ENCODE results near the gene HACD2. TPM values are rescaled to one million over a fixed set of nuclear protein-coding genes. Genes with fewer than 3 reads are reported as not detected.

Gene HACD2
- total and polyA plus RNA-seq, 4 donors = 8.8 to 17.2 (median 12.8) TPM

- Histone ChIP-seq H3K4me1 (ENCODE audit: control insufficient read depth in 1 of 2, insufficient read depth in 2 of 2, low read length in 2 of 2) (peaks cover 0 to 7% of the 10 kb centered on the region in 2 donors), H3K36me3 (ENCODE audit: control insufficient read depth in 1 of 2, insufficient read depth in 2 of 2, low read length in 1 of 2) (no peaks in the 10 kb centered on the region), H3K27ac (ENCODE audit: low read depth in 1 of 2, low read length in 2 of 2) (no peak overlapping the region), H3K4me3 (ENCODE audit: low read length in 2 of 2) (no peak overlapping the region), H3K9me3 (ENCODE audit: control insufficient read depth, low read length) (no peaks in the 10 kb centered on the region), H3K27me3 (ENCODE audit: control insufficient read depth in 1 of 2, insufficient read depth in 2 of 2, low read length in 1 of 2) (no peaks in the 10 kb centered on the region)
- WGBS, 2 donors = 6 to 11% methylated on average over 2 of the region's 2 CpGs
- no peak for ATAC-seq (ENCODE audit: low FRiP score)
- intact Hi-C loops (cut with DNase I) = no loop called here
- no peak for DNase-seq
Measured at GRCh38 chr3:123520656-123521055, 64.2 kb downstream of the HACD2 start.

- Histone ChIP-seq H3K27me3 (ENCODE audit: control insufficient read depth in 1 of 2, insufficient read depth in 2 of 2, low read length in 1 of 2) (no peaks in the 10 kb centered on the region), H3K9me3 (ENCODE audit: control insufficient read depth, low read length) (no peaks in the 10 kb centered on the region), H3K4me1 (ENCODE audit: control insufficient read depth in 1 of 2, insufficient read depth in 2 of 2, low read length in 2 of 2) (peaks cover 0 to 3% of the 10 kb centered on the region in 2 donors), H3K36me3 (ENCODE audit: control insufficient read depth in 1 of 2, insufficient read depth in 2 of 2, low read length in 1 of 2) (no peaks in the 10 kb centered on the region), H3K4me3 (ENCODE audit: low read length in 2 of 2) (no peak overlapping the region), H3K27ac (ENCODE audit: low read depth in 1 of 2, low read length in 2 of 2) (no peak overlapping the region)
- DNase-seq (no peak), ATAC-seq (ENCODE audit: low FRiP score) (no peak)
- 66 to 75% methylated on average over 4 of the region's 4 CpGs for WGBS, 2 donors
- intact Hi-C loops (cut with DNase I) = no loop called here
Measured at GRCh38 chr3:123518892-123519485, 65.9 kb downstream of the HACD2 start.

GRCh38 chr3:123511726-123512125, 73.1 kb downstream of the HACD2 start:
- intact Hi-C loops (cut with DNase I) = no loop called here
- Histone ChIP-seq H3K4me3 (ENCODE audit: low read length in 2 of 2) (no peak overlapping the region), H3K36me3 (ENCODE audit: control insufficient read depth in 1 of 2, insufficient read depth in 2 of 2, low read length in 1 of 2) (no peaks in the 10 kb centered on the region), H3K27ac (ENCODE audit: low read depth in 1 of 2, low read length in 2 of 2) (no peak overlapping the region), H3K4me1 (ENCODE audit: control insufficient read depth in 1 of 2, insufficient read depth in 2 of 2, low read length in 2 of 2) (no peaks in the 10 kb centered on the region), H3K27me3 (ENCODE audit: control insufficient read depth in 1 of 2, insufficient read depth in 2 of 2, low read length in 1 of 2) (no peaks in the 10 kb centered on the region), H3K9me3 (ENCODE audit: control insufficient read depth, low read length) (no peaks in the 10 kb centered on the region)
- ATAC-seq (ENCODE audit: low FRiP score) (no peak), DNase-seq (no peak)
- 88 to 90% methylated on average over 3 of the region's 3 CpGs for WGBS, 2 donors

GRCh38 chr3:123511084-123511483, 73.8 kb downstream of the HACD2 start:
- no peaks in the 10 kb centered on the region for H3K4me1 ChIP-seq (ENCODE audit: control insufficient read depth in 1 of 2, insufficient read depth in 2 of 2, low read length in 2 of 2)
- intact Hi-C loops (cut with DNase I) = no loop called here
- no peak for ATAC-seq (ENCODE audit: low FRiP score)
- H3K4me3 ChIP-seq (ENCODE audit: low read length in 2 of 2) = no peak overlapping the region
- no peaks in the 10 kb centered on the region for H3K27me3 ChIP-seq (ENCODE audit: control insufficient read depth in 1 of 2, insufficient read depth in 2 of 2, low read length in 1 of 2)
- no peak for DNase-seq
- H3K27ac ChIP-seq (ENCODE audit: low read depth in 1 of 2, low read length in 2 of 2) = no peak overlapping the region
- H3K36me3 ChIP-seq (ENCODE audit: control insufficient read depth in 1 of 2, insufficient read depth in 2 of 2, low read length in 1 of 2) = no peaks in the 10 kb centered on the region
- H3K9me3 ChIP-seq (ENCODE audit: control insufficient read depth, low read length) = no peaks in the 10 kb centered on the region

- H3K27ac ChIP-seq (ENCODE audit: low read depth in 1 of 2, low read length in 2 of 2) = no peak overlapping the region
Measured at GRCh38 chr3:123508178-123508577, 76.7 kb downstream of the HACD2 start.

GRCh38 chr3:123505820-123506219, 79.0 kb downstream of the HACD2 start:
- intact Hi-C loops (cut with DNase I) = loop anchor here in 1 of 2 donors (5.0 kb wide), 1 partner anchor 56 kb away; no protein-coding TSS in a partner anchor
- ATAC-seq (ENCODE audit: low FRiP score) = no peak
- Histone ChIP-seq H3K27me3 (ENCODE audit: control insufficient read depth in 1 of 2, insufficient read depth in 2 of 2, low read length in 1 of 2) (no peaks in the 10 kb centered on the region), H3K4me1 (ENCODE audit: control insufficient read depth in 1 of 2, insufficient read depth in 2 of 2, low read length in 2 of 2) (no peaks in the 10 kb centered on the region), H3K27ac (ENCODE audit: low read depth in 1 of 2, low read length in 2 of 2) (no peak overlapping the region), H3K9me3 (ENCODE audit: control insufficient read depth, low read length) (no peaks in the 10 kb centered on the region), H3K36me3 (ENCODE audit: control insufficient read depth in 1 of 2, insufficient read depth in 2 of 2, low read length in 1 of 2) (no peaks in the 10 kb centered on the region), H3K4me3 (ENCODE audit: low read length in 2 of 2) (no peak overlapping the region)
- no peak for DNase-seq
- WGBS, 2 donors = 97 to 98% methylated on average over 6 of the region's 6 CpGs

More at GRCh38 chr3:123508178-123508577, 76.7 kb downstream of the HACD2 start:
- no peak overlapping the region for H3K4me3 ChIP-seq (ENCODE audit: low read length in 2 of 2)
- intact Hi-C loops (cut with DNase I) = loop anchor here in 1 of 2 donors (5.0 kb wide), 1 partner anchor 54 kb away; no protein-coding TSS in a partner anchor
- H3K36me3 ChIP-seq (ENCODE audit: control insufficient read depth in 1 of 2, insufficient read depth in 2 of 2, low read length in 1 of 2) = no peaks in the 10 kb centered on the region
- no peaks in the 10 kb centered on the region for H3K4me1 ChIP-seq (ENCODE audit: control insufficient read depth in 1 of 2, insufficient read depth in 2 of 2, low read length in 2 of 2)
- H3K9me3 ChIP-seq (ENCODE audit: control insufficient read depth, low read length) = no peaks in the 10 kb centered on the region
- no peak for ATAC-seq (ENCODE audit: low FRiP score)
- no peak for DNase-seq
- H3K27me3 ChIP-seq (ENCODE audit: control insufficient read depth in 1 of 2, insufficient read depth in 2 of 2, low read length in 1 of 2) = no peaks in the 10 kb centered on the region
- 87 to 93% methylated on average over 6 of the region's 6 CpGs for WGBS, 2 donors

GRCh38 chr3:123503203-123503602, 81.7 kb downstream of the HACD2 start:
- no peaks in the 10 kb centered on the region for H3K4me1 ChIP-seq (ENCODE audit: control insufficient read depth in 1 of 2, insufficient read depth in 2 of 2, low read length in 2 of 2)
- intact Hi-C loops (cut with DNase I) = no loop called here
- no peaks in the 10 kb centered on the region for H3K27me3 ChIP-seq (ENCODE audit: control insufficient read depth in 1 of 2, insufficient read depth in 2 of 2, low read length in 1 of 2)
- H3K4me3 ChIP-seq (ENCODE audit: low read length in 2 of 2) = no peak overlapping the region
- H3K27ac ChIP-seq (ENCODE audit: low read depth in 1 of 2, low read length in 2 of 2) = no peak overlapping the region
- H3K9me3 ChIP-seq (ENCODE audit: control insufficient read depth, low read length) = no peaks in the 10 kb centered on the region
- ATAC-seq (ENCODE audit: low FRiP score) = no peak
- no peak for DNase-seq
- WGBS, 2 donors = 96 to 98% methylated on average over 3 of the region's 3 CpGs
- no peaks in the 10 kb centered on the region for H3K36me3 ChIP-seq (ENCODE audit: control insufficient read depth in 1 of 2, insufficient read depth in 2 of 2, low read length in 1 of 2)

- Histone ChIP-seq H3K9me3 (ENCODE audit: control insufficient read depth, low read length) (no peaks in the 10 kb centered on the region), H3K4me3 (ENCODE audit: low read length in 2 of 2) (no peak overlapping the region), H3K4me1 (ENCODE audit: control insufficient read depth in 1 of 2, insufficient read depth in 2 of 2, low read length in 2 of 2) (no peaks in the 10 kb centered on the region), H3K27me3 (ENCODE audit: control insufficient read depth in 1 of 2, insufficient read depth in 2 of 2, low read length in 1 of 2) (no peaks in the 10 kb centered on the region), H3K27ac (ENCODE audit: low read depth in 1 of 2, low read length in 2 of 2) (no peak overlapping the region), H3K36me3 (ENCODE audit: control insufficient read depth in 1 of 2, insufficient read depth in 2 of 2, low read length in 1 of 2) (no peaks in the 10 kb centered on the region)
- DNase-seq (no peak), ATAC-seq (ENCODE audit: low FRiP score) (no peak)
- intact Hi-C loops (cut with DNase I) = no loop called here
- WGBS, 2 donors = 1 to 10% methylated on average over 3 of the region's 3 CpGs
Measured at GRCh38 chr3:123499322-123499721, 85.5 kb downstream of the HACD2 start.

- H3K36me3 ChIP-seq (ENCODE audit: control insufficient read depth in 1 of 2, insufficient read depth in 2 of 2, low read length in 1 of 2) = no peaks in the 10 kb centered on the region
- no peak overlapping the region for H3K4me3 ChIP-seq (ENCODE audit: low read length in 2 of 2)
- no peaks in the 10 kb centered on the region for H3K27me3 ChIP-seq (ENCODE audit: control insufficient read depth in 1 of 2, insufficient read depth in 2 of 2, low read length in 1 of 2)
- ATAC-seq (ENCODE audit: low FRiP score) (no peak), DNase-seq (no peak)
- H3K9me3 ChIP-seq (ENCODE audit: control insufficient read depth, low read length) = no peaks in the 10 kb centered on the region
- no peak overlapping the region for H3K27ac ChIP-seq (ENCODE audit: low read depth in 1 of 2, low read length in 2 of 2)
- intact Hi-C loops (cut with DNase I) = no loop called here
- 94 to 95% methylated on average over 3 of the region's 3 CpGs for WGBS, 2 donors
- no peaks in the 10 kb centered on the region for H3K4me1 ChIP-seq (ENCODE audit: control insufficient read depth in 1 of 2, insufficient read depth in 2 of 2, low read length in 2 of 2)
Measured at GRCh38 chr3:123498761-123499160, 86.1 kb downstream of the HACD2 start.
